ENCODE results near the gene SMPD3.

The SMPD3 gene

DNA sequence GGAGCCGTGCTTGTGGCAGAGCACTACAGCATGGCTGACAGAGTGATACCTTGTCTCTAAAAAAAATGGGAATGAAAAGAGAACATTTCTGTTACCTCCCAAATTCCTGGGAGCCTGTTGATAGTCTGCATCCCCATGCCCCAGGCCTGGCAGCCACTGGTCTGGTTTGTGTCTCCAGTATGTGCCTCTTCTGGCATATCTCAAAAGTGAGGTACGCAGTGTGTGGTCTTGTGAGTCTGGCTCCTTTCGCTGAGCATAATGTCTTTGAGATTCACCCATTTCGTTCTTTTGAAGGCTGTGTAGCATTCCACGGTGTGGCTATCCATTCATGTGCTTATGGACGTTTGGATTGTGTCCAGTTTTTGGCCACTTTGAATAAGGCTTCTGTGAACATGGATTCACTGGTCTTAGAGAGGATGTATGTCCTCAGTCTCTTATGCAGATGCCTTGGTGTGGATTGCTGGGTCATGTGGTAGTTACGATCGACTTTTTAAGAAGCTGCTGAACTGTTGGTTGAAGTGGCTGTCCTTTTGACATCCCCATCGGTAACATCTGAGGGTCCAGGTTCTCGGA, 98.4 kb downstream of the SMPD3 start:
- no peak overlapping the region for H3K4me3 ChIP-seq (replicated peaks; ENCODE audit: low read depth, low read length)
- TF ChIP-seq, protein P1, sequence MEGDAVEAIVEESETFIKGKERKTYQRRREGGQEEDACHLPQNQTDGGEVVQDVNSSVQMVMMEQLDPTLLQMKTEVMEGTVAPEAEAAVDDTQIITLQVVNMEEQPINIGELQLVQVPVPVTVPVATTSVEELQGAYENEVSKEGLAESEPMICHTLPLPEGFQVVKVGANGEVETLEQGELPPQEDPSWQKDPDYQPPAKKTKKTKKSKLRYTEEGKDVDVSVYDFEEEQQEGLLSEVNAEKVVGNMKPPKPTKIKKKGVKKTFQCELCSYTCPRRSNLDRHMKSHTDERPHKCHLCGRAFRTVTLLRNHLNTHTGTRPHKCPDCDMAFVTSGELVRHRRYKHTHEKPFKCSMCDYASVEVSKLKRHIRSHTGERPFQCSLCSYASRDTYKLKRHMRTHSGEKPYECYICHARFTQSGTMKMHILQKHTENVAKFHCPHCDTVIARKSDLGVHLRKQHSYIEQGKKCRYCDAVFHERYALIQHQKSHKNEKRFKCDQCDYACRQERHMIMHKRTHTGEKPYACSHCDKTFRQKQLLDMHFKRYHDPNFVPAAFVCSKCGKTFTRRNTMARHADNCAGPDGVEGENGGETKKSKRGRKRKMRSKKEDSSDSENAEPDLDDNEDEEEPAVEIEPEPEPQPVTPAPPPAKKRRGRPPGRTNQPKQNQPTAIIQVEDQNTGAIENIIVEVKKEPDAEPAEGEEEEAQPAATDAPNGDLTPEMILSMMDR (IDR thresholded peaks at IDR 0.05; ENCODE audit: low read length, missing control alignments), result no peak
- no peak for DNase-seq (ENCODE audit: low read depth)

DNA sequence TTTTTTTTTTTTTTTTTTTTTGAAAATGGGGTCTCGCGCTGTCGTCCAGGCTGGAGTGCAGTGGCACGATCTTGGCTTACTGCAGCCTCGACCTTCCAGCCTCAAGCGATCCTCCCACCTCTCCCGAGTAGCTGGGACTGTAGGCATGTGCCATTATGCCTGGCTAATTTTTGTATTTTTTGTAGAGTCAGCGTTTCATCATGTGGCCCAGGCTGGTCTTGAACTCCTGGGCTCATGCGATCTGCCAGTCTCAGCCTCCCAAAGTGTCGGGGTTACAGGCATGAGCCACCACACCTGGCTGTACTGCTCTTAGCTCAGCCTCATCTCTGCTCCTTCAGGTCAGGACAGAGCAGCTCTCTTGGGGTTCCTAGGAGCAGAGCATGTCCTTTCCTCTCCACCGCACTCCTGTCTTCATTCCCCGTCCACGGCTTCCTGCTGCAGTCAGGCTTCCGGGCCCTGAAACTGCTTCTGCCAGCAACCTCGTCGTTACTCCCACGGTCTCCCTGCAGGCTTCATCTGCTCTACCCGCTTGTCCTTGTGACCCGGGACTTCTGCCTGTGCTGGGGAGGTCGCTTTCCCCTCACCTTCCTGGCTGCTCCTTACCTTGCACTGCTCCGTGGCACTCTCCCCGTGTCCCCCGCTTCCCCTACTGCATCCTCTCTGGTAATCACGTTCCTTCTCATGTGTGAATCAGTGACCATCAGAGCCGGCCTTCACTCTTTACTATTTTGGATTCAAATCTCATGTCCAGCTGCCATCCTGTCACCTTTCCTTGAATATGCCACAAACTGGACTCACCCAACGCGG, 99.5 kb downstream of the SMPD3 start:
- TF ChIP-seq, protein P1 (IDR thresholded peaks at IDR 0.05; ENCODE audit: low read length, missing control alignments), result no peak
- no peak for DNase-seq (ENCODE audit: low read depth)
- H3K4me3 ChIP-seq (replicated peaks; ENCODE audit: low read depth, low read length), result no peak overlapping the region

DNA sequence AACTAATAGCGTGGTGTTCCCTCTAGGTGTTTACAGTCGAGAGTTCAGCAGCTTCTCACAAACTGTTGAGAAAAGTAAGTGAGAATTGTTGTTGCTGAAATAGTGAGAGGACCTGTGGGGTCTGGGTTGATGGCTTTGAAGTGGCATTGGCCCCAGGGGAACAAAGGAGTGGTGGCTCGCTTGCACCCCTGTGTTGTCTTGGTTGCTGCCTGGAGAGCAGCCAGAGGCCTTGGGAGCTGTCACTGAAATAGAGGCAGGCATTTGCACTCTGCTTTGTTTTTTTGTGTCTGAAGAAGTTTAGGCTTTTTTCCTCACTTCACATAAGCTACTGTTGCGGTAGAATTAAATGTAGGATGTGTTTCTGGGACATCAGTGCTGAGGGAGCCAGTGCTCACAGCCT, 100.7 kb downstream of the SMPD3 start:
- H3K4me3 ChIP-seq (replicated peaks; ENCODE audit: low read depth, low read length), result no peak overlapping the region
- no peak for DNase-seq (ENCODE audit: low read depth)
- TF ChIP-seq, protein P1 (IDR thresholded peaks at IDR 0.05; ENCODE audit: low read length, missing control alignments), result no peak

DNA sequence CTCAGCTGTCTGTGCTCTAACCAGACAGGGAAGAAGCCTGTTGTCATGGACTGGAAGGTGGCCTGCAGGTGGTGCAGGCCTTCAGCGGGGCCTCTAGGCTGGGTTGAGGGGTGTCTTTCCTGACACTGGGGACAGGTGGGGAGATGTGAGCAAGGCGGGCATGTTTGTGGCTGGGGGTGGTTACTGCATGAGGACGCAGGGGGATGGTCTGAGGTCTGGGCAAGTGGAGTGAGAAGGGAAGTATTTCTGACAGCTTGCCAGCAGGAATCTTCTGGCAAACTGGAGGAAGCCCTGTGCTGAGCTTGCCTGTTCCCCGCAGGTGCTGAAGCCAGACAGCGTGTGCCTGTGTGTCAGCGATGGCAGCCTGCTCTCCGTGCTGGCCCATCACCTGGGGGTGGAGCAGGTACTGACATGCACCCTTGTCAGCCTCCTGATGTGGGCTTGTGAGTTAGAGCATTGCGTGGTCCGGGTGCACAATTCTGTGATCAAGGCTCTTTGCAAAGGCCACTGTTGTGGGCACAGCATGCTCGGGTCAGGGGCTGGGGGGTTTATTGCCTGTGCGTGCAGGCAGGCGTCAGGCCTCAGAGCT, 101.3 kb downstream of the SMPD3 start:
- TF ChIP-seq, protein P1 (IDR thresholded peaks at IDR 0.05; ENCODE audit: low read length, missing control alignments), result no peak
- H3K4me3 ChIP-seq (replicated peaks; ENCODE audit: low read depth, low read length), result no peak overlapping the region
- DNase-seq (ENCODE audit: low read depth), result no peak

DNA sequence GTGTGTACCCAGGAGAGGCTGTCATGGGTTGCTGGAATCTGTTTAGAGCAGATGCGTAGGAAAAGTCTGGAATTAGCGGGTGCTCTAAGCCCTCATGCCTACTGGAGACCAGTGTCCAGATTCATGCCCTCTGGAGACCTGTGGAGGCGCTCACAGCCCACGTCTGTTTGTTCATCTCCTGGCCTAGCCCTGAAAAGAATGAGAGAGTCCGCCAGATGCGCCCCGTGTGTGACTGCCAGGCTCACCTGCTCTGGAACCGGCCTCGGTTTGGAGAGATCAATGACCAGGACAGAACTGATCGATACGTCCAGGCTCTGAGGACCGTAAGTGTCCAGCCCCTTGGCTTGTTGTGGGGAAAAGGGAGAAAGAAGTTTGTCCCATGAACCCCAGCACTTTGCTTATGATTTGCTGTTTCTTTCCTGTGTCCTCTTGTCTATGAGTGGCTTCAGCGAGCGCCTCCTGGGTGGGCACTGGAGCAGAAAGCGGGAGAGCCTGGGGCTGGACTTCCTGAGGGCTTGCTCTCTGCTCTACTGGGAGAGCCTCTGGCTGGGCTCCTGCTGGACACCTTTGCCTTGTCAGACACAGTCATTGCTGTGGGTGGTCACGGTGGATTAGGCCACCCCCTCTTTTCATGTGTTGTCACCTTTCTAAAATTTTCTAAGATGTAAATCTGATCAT, 102.2 kb downstream of the SMPD3 start:
- TF ChIP-seq, protein P1 (IDR thresholded peaks at IDR 0.05; ENCODE audit: low read length, missing control alignments), result no peak
- no peak for DNase-seq (ENCODE audit: low read depth)
- no peak overlapping the region for H3K4me3 ChIP-seq (replicated peaks; ENCODE audit: low read depth, low read length)

DNA sequence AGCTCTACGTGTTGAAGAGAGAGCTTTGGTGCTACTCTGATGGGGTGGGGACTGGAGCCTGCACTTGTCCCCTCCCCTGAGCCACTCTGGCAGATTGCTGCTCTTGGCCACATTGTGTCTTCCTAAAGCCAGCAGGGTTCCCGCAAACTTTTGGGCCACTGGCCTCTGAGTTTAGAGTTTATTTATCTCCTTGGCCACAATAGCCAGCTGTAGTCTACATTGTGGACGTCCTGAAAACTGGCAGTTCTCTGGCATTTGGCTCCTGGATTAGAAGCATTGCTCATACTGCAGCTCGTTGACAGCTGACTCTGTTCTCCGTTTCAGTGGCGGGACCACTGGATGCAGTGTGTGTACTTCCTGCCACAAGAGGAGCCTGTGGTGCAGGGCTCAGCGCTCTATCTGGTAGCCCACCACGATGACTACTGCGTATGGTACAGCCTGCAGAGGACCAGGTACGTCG, 102.9 kb downstream of the SMPD3 start:
- no peak for DNase-seq (ENCODE audit: low read depth)
- TF ChIP-seq, protein P1 (IDR thresholded peaks at IDR 0.05; ENCODE audit: low read length, missing control alignments), result no peak
- H3K4me3 ChIP-seq (replicated peaks; ENCODE audit: low read depth, low read length), result no peak overlapping the region
